ENCODE measurements around the gene MAP3K6. TPM values are rescaled to one million over a fixed set of nuclear protein-coding genes. Genes with fewer than 3 reads are reported as not detected.
"Not testable (repeated sequence)": the region's sequence is repeated elsewhere in the genome, so short reads cannot be mapped to it uniquely, and the experiment has no call there.

The MAP3K6 gene, protein sequence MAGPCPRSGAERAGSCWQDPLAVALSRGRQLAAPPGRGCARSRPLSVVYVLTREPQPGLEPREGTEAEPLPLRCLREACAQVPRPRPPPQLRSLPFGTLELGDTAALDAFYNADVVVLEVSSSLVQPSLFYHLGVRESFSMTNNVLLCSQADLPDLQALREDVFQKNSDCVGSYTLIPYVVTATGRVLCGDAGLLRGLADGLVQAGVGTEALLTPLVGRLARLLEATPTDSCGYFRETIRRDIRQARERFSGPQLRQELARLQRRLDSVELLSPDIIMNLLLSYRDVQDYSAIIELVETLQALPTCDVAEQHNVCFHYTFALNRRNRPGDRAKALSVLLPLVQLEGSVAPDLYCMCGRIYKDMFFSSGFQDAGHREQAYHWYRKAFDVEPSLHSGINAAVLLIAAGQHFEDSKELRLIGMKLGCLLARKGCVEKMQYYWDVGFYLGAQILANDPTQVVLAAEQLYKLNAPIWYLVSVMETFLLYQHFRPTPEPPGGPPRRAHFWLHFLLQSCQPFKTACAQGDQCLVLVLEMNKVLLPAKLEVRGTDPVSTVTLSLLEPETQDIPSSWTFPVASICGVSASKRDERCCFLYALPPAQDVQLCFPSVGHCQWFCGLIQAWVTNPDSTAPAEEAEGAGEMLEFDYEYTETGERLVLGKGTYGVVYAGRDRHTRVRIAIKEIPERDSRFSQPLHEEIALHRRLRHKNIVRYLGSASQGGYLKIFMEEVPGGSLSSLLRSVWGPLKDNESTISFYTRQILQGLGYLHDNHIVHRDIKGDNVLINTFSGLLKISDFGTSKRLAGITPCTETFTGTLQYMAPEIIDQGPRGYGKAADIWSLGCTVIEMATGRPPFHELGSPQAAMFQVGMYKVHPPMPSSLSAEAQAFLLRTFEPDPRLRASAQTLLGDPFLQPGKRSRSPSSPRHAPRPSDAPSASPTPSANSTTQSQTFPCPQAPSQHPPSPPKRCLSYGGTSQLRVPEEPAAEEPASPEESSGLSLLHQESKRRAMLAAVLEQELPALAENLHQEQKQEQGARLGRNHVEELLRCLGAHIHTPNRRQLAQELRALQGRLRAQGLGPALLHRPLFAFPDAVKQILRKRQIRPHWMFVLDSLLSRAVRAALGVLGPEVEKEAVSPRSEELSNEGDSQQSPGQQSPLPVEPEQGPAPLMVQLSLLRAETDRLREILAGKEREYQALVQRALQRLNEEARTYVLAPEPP (N-terminal part only)
- 46.6 TPM for total RNA-seq
- long read RNA-seq, full-length matches to known transcripts: 18 of 60 reads
- long read RNA-seq, partial matches to known transcripts: 32 of 60 reads
- long read RNA-seq, other reads (novel, unspliced or antisense): 10 of 60 reads

DNA sequence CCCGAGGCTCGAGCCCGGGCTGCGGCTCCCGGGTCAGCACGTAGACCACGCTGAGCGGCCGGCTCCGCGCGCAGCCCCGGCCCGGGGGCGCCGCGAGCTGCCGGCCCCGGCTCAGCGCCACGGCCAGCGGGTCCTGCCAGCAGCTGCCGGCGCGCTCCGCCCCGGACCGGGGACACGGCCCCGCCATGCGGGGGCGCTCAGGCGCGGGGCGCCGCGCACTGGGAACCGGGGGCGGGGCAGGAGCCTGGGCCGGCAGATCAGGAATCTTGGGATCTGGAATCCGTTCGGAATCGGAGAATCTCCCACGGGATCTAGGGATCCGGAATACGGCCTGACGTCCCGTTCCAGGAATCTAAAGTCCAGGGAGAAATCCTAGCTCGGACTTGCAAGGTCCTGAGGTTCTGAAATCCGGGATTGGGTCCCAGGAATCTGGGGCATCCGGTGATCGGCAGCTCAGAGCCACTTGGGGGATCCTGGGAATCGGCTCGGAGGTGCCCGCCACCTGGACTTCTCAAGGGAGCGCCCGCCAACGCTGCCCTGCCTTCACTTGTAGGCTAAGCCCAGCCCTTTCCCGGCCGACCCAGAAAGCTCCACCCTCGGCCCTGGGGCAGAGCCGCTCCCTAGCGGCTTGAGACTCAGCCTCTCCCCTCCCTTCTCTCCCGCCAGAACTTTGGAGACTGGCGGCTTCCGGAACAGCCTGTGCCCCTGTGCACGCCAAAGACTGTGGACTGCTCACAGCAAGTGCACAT lies at the start of gene MAP3K6:
TSS of gene MAP3K6 (minus strand) at position 551 of the 749 bp plus-strand sequence. CDS start at position 187, 364 bp downstream.
- ATAC-seq (peak; percentile 80), DNase-seq (peak; percentile 95)
- intact Hi-C loops (cut with micrococcal nuclease): no loop called here

DNA sequence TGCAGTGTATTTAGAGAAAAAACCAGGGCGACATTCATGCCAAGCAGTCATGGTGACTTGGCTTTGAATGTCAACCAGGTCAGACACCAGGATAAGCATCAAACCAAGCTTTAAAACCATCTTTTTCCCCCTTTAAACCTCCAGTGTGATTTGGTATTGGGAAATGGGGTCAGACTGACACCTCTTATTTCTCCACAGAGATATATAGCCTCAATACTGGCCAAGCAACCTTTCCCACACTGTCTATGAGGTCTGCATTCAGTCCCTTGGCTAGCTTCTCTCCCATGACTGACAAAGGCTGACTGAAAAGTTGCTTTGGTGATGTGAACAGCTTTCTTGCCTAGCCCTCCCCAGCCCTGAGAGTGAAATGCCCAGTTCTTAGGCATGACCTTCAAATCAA lies 47.3 kb upstream of the MAP3K6 start:
- ATAC-seq (no peak), DNase-seq (no peak)
- intact Hi-C loops (cut with micrococcal nuclease): no loop called here

DNA sequence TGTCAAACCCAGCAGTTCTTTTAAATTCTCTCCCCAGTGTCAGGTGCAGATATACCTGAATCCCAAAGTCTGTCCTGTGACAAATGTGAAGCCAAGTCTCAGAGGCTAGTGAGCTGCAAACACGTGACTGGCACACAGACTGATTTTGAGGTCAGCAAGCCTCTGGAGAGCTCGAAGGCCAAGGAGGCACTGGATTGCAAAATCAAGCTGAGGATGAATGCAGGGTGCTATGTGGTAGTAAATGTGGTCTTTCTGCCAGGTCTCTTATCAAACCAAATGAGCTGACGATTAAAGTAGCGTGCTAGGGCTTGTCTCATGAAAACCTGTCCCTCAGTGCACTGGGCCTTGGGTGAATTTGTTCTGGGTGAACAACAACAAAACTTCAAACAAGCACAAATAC lies 46.2 kb upstream of the MAP3K6 start:
- intact Hi-C loops (cut with micrococcal nuclease): no loop called here

GRCh38 chr1:27412502-27412901 lies 45.7 kb upstream of the MAP3K6 start:
- no peak for DNase-seq
- ATAC-seq: no peak
- intact Hi-C loops (cut with micrococcal nuclease): no loop called here

More for the DNA sequence above, 46.2 kb upstream of the MAP3K6 start:
- ATAC-seq (peak; percentile 76), DNase-seq (no peak)

GRCh38 chr1:27410709-27411108 lies 43.9 kb upstream of the MAP3K6 start:
- DNase-seq: no peak
- intact Hi-C loops (cut with micrococcal nuclease): no loop called here

DNA sequence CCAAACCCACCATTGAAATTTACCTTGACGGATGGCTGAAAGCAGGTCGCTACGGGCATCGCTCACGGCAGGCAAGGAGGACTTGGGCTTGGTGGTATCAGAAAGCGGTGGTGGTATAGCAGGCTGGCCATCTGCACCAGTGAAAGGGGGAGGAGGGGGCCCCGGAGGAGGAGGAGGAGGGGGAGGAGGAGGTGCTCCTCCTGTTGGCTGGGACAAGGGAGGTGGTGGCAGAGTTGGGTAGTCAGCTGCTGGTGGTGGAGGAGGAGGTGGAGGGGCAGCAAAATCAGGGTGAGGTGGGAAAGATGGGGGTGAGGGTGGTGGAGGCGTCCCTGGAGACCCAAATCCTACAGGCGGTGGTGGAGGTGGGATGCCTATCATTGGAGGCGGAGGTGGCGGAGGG lies 42.9 kb upstream of the MAP3K6 start:
- intact Hi-C loops (cut with micrococcal nuclease): no loop called here
- ATAC-seq (no peak), DNase-seq (no peak)

More at GRCh38 chr1:27410709-27411108, 43.9 kb upstream of the MAP3K6 start:
- no peak for ATAC-seq

DNA sequence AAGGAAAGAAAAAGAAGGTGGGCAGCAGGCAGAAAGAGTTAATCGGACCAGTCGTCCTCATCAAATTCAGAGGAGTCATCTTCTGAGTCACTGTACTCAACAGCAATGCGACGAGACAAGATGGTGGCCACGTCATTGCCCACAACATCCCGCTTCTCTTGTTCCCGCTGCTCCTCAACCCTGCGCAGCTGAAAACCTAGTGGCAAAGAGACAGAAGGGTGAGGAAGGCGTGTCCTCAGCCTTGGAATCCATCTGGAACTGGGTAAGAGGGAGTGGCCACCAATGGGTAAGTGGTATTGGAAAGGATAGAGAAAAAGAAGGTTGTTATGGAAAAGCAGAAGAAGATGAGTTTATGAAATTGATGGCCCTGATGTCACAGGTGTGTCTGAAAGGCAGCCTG lies 41.4 kb upstream of the MAP3K6 start:
- no peak for ATAC-seq
- no peak for DNase-seq
- intact Hi-C loops (cut with micrococcal nuclease): no loop called here

DNA sequence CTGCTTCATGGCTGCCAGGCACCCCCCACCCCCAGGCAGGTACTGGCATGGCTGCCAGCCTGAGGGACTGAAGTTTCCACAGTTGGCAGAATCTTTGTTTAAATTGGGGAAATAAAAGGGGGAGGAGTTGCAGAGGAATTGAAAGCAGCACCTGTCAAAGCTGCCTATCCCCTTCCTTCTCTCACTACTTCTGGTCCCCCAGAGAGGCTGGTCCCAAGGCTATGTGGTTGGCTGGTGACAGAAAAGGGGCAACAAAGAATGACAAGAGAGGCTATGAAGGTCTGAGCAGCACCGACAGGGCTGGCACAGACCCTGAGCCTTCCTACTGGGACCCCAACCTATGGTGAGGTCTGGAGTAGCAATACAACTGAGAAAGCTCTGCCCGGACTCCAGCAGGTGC lies 40.0 kb upstream of the MAP3K6 start:
- ATAC-seq; intact Hi-C loops (cut with micrococcal nuclease); DNase-seq: not testable (repeated sequence)

DNA sequence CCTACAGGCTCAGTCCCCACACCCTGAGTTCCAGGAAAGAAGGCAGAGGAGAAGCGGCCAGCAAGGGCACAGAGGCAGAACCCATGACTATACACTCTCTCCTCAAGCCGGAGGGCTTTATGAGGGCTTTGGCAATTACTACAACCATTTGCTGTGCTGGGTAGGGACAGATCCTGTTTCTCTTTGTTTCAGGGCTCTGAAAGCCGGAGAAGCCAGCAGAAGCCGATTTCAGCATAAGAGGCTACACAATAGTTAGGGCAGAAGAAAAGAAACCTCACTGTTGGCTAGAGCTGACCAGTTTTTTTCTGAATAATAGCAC lies 39.6 kb upstream of the MAP3K6 start:
- no peak for DNase-seq
- no peak for ATAC-seq
- intact Hi-C loops (cut with micrococcal nuclease): no loop called here

DNA sequence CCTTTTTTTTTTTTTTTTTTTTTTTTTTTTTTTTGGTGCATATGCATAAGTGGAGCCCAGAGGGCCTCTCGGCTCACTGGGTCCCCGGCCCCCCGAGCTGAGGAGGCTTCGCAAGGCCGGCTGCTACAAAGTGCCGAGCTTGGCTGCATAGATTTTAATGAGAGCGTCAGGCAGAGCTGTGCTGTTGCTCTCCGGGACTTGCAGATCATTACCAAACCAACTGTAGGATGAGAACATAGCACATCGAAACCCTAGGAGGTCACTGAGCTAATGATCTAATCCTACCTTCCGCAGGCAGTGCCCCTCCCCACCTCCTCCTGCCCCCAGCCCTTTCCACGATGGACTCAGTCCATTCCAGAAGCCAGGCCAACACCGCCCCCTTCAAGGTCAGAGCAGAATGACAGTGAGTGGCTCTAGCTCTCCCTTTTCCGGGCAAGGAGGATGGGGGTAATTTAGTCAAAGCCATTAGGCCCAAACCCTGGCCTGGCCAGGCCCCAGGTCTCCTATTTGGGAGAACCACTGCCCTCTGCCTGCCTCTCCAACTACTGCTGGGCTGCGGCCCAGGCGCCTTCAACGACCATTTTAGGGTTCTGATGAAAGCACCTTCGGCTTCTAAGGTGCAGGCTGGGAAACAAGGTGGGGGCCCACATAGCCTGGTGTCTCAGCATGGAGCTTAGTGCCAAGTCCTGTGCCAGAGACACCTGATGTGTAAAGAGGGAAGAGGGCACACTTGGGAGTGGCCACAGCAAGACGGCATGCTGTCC lies 39.0 kb upstream of the MAP3K6 start:
- DNase-seq; intact Hi-C loops (cut with micrococcal nuclease): not testable (repeated sequence)
- ATAC-seq: peak; percentile 4

- ATAC-seq (peak; percentile 32), DNase-seq (peak; percentile 70)
Observed at GRCh38 chr1:27405074-27405473, 38.3 kb upstream of the MAP3K6 start.

DNA sequence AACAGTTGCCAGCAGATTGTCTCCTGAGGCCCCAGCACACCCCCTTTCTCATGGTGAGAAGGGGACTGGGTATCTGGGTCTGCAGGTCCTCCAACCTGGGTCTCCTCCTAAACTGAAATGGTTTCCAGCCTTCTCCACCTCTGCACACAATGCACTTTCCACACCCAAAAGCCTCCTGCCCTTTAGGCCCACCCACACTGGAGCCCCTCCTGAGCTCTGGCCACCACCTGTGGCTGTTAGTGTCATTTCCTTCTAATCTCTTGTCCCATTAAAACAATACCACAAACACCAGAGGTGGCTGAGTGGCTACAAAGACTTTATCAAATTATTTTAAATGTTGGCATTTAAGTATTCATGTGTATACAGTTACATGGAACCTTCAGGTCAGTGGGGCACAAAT lies 37.2 kb upstream of the MAP3K6 start:
- intact Hi-C loops (cut with micrococcal nuclease): no loop called here
- DNase-seq (no peak), ATAC-seq (no peak)

More at GRCh38 chr1:27405074-27405473, 38.3 kb upstream of the MAP3K6 start:
- intact Hi-C loops (cut with micrococcal nuclease): no loop called here

DNA sequence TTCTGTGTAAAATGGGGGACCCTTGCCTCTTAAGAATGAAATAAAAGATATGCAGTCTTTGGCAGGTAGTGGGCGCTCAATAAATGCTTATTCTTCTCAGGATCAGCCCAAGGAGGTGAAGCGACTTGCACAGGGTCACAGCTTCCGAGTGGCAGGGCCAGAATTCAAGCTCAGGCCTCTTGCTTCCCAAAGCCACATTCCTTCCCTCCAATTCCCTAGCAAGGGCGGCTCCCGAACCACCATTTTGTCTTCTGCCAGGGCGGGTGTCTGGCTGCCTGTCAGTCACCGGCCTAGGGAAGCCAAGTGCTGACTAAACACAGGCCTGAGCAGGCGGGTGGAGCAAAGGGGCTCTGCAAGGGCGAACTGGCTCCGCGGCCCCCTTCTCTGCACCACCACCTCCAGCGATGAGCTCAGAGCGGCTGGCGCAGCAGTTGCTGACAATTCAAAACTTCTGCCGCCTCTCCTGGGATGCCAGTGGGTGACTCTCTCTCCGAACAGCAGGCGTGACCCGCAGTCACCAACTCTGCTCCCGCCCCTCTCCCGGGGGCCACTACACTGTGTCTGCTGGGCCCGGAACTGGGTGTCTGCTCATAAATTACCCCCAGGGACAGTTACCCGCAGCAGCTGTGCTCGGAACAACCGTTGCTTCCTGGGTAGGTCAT lies 36.4 kb upstream of the MAP3K6 start:
- DNase-seq (peak; percentile 83), ATAC-seq (peak; percentile 59)
- intact Hi-C loops (cut with micrococcal nuclease): no loop called here

DNA sequence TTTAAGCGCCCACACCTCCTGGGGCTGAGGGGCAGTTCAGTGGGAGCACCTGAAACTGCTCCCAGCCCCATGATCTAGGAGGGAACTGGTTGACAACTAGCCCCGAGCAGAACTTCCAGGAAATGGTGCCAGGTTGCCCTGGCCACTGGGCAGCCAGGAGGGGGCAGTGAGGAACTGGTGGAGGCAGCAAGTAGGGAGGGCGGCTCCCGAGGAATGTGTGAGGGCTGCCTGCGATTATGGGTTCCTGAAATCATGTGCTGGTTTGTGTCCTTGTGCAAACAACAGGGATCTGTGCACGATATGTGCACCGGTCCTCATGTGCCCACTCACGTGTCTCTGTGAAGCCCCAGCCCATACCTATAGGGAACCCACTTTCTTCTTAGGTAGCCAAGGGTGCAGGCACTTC lies 35.6 kb upstream of the MAP3K6 start:
- intact Hi-C loops (cut with micrococcal nuclease): no loop called here
- ATAC-seq (peak; percentile 52), DNase-seq (peak; percentile 83)

- intact Hi-C loops (cut with micrococcal nuclease): no loop called here
- ATAC-seq (no peak), DNase-seq (no peak)
Observed at GRCh38 chr1:27400963-27401341, 34.2 kb upstream of the MAP3K6 start.

- no peak for ATAC-seq
- DNase-seq: no peak
- intact Hi-C loops (cut with micrococcal nuclease): no loop called here
Observed at GRCh38 chr1:27400082-27400962, 33.6 kb upstream of the MAP3K6 start.
